Renal pelvis (tissue), 3 donors: ENCODE data around the gene ATP5IF1. TPM values are rescaled to one million over a fixed set of nuclear protein-coding genes. Genes with fewer than 3 reads are reported as not detected.

Source experiments
- polyA plus RNA-seq, 3 donors: library from polyadenylated mRNA; unstranded; fragments of 120-200 nt; gene quantifications; one replicate each; pipeline ENCODE4 v1.2.1, GENCODE V29; 2013; ENCODE audit not compliant: insufficient read length in 3 of 3

ATP5IF1 gene
- polyA plus RNA-seq, 3 donors: 311 to 370 (median 334) TPM

Other genes with a start within 250 kb of the ATP5IF1 start
- gene EYA3, start 147.5 kb upstream of the ATP5IF1 start, polyA plus RNA-seq: 10 to 100 TPM; 47.5 to 75.0 (median 61.0) TPM
- 1 to 10 TPM; 2.2 to 2.6 (median 2.4) TPM for gene PTAFR, start 59.4 kb upstream of the ATP5IF1 start, polyA plus RNA-seq
- 100 to 1,000 TPM; 144 to 160 (median 159) TPM for gene DNAJC8, start 3.1 kb upstream of the ATP5IF1 start, polyA plus RNA-seq
- 10 to 100 TPM; 20.7 to 23.6 (median 21.4) TPM for gene SESN2, start 23.4 kb downstream of the ATP5IF1 start, polyA plus RNA-seq
- gene MED18, start 92.9 kb downstream of the ATP5IF1 start, polyA plus RNA-seq: 10 to 100 TPM; 22.5 to 25.5 (median 22.7) TPM
- 100 to 1,000 TPM in 1 of 3 donors, 10 to 100 TPM in 2; 75.0 to 102 (median 77.8) TPM for gene PHACTR4, start 133.6 kb downstream of the ATP5IF1 start, polyA plus RNA-seq